ENCODE results near the gene KY. TPM values are rescaled to one million over a fixed set of nuclear protein-coding genes. Genes with fewer than 3 reads are reported as not detected.
"Not testable (repeated sequence)": the region's sequence is repeated elsewhere in the genome, so short reads cannot be mapped to it uniquely, and the experiment has no call there.

The KY gene
- total and polyA plus RNA-seq, 12 donors, result 1.3 to 21.1 (median 6.7) TPM

DNA sequence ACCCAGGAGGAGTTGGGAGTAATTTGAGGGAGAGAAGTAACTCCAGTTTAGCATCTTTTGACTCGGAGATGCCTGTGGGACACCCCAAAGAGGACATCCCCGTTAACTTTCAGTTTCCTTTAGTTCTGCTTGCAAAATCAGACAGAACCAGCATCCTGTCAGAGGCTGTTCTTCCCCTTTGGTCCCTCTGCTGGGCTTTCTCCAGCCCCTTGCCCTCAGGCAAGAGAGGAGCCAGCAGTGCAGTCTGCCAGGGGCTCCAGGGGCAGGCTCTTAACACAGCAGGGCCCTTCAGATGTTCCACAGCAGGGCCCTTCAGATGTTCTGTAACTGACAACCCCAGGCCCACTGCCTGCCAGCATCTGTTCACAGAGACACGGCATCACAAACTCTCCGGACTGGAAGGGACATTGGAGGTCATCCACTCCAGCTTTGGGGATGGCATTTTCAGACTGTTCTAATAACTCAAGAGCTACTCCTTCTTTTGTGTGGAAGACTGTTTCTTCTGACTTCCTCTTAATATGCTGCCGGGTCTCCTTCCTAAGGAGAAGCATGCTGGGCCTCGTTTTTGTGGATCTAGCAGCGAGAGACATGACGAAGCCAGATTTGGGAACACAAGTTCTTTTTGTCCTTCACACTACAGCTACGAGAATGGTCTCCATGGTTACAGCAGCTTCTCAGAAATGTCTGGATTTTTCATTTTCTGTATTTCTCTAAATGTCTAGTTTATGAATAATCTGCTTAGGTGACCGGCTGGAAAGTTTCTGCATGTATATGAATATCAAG is 51.9 kb downstream of the KY start:
- DNase-seq, result no peak
- no peak overlapping the region for H3K4me3 ChIP-seq
- TF ChIP-seq POLR2A (IDR thresholded peaks at IDR 0.05), result no peak
- TF ChIP-seq, protein P1, sequence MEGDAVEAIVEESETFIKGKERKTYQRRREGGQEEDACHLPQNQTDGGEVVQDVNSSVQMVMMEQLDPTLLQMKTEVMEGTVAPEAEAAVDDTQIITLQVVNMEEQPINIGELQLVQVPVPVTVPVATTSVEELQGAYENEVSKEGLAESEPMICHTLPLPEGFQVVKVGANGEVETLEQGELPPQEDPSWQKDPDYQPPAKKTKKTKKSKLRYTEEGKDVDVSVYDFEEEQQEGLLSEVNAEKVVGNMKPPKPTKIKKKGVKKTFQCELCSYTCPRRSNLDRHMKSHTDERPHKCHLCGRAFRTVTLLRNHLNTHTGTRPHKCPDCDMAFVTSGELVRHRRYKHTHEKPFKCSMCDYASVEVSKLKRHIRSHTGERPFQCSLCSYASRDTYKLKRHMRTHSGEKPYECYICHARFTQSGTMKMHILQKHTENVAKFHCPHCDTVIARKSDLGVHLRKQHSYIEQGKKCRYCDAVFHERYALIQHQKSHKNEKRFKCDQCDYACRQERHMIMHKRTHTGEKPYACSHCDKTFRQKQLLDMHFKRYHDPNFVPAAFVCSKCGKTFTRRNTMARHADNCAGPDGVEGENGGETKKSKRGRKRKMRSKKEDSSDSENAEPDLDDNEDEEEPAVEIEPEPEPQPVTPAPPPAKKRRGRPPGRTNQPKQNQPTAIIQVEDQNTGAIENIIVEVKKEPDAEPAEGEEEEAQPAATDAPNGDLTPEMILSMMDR (IDR thresholded peaks at IDR 0.05), result no peak
- peaks cover 0 to 21% of the 10 kb centered on the region in 2 donors for H3K4me1 ChIP-seq (replicated peaks in 1 of 2)
- H3K9me3 ChIP-seq (replicated peaks in 1 of 3), result no peaks in the 10 kb centered on the region
- WGBS, 4 donors, result 60 to 68% (median 64%) methylated on average over 10 of the region's 10 CpGs
- no peak overlapping the region for H3K27ac ChIP-seq
- H3K27me3 ChIP-seq, result no peaks in the 10 kb centered on the region
- intact Hi-C loops (cut with DNase I), result no loop called here
- H3K36me3 ChIP-seq (replicated peaks in 1 of 2), result no peaks in the 10 kb centered on the region

DNA sequence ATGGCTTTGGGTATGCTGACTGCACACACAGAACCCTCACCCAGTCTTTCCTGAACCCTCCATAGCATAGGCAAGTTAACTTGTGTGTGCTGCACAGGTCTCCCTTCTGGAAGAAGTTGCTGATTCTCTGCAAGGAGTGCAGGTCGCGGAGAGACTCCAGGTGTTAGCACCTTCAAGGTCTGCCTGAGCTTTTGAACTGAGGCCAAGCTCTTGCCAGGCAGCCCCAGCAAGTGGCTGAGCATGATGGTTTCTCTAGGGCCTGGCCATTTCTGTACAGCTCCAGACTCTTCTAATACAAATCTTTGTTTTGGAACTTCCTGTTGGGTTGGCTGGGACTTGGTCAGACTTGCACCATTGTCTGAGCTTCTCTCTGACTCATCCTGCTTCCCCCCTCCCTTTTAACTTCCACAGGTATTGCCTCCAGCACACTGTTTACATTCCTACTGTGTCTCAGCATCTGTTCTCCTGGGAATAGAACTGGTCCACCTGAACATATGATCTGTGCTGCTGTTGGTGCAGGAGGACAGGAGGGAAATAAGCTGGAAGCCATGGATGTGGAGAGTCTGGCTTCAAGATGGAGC is 53.3 kb downstream of the KY start:
- H3K9me3 ChIP-seq (replicated peaks in 1 of 3), result no peaks in the 10 kb centered on the region
- intact Hi-C loops (cut with DNase I), result no loop called here
- no peak overlapping the region for H3K4me3 ChIP-seq
- no peak for DNase-seq
- H3K4me1 ChIP-seq (replicated peaks in 1 of 2), result peaks cover 0 to 19% of the 10 kb centered on the region in 2 donors
- H3K27ac ChIP-seq, result no peak overlapping the region
- TF ChIP-seq, protein P1 (IDR thresholded peaks at IDR 0.05), result no peak
- no peak for TF ChIP-seq POLR2A (IDR thresholded peaks at IDR 0.05)
- no peaks in the 10 kb centered on the region for H3K36me3 ChIP-seq (replicated peaks in 1 of 2)
- H3K27me3 ChIP-seq, result no peaks in the 10 kb centered on the region
- whole genome bisulfite sequencing, 4 donors, result 10 to 100% (median 46%) methylated on average over 2 of the region's 2 CpGs

DNA sequence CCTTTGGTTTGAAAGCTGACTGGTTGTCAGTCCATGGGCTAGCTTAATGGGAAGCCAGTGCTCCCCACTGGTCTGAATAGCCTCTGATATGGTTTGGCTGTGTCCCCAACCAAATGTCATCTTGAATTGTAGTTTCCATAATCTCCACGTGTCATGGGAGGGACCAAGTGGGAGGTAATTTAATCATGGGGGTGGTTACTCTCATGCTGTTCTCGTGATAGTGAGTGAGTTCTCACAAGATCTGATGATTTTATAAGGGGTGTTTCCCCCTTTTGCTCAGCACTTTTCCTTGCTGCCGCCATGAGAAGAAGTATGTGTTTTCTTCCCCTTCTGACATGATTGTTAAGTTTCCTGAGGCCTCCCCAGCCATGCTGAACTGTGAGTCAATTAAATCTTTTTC is 55.8 kb downstream of the KY start:
- H3K4me1 ChIP-seq (replicated peaks in 1 of 2); H3K9me3 ChIP-seq (replicated peaks in 1 of 3); H3K27me3 ChIP-seq; H3K27ac ChIP-seq; H3K36me3 ChIP-seq (replicated peaks in 1 of 2); intact Hi-C loops (cut with DNase I); DNase-seq; H3K4me3 ChIP-seq: not testable (repeated sequence)
- WGBS, 4 donors, result 43 to 67% (median 59%) methylated on average over 3 of the region's 3 CpGs

DNA sequence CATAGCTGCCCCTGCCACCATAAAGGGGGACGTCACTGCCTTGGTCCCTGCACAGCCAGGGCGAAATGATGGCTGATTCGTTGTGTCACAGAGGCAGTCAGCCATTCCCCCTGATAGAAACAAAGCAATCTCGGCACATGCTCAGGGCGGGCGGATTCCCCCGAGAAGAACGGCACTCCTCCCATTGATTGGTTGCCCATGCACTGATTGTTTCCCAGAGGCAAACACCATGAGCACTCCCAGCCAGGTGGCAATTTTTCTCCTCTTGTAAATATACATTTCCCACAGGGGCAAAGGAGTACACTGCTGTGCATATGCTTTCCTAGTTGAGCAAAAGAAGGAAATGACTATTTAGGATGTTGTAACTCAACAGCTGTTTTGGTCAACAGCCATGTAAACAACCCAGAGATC is 56.5 kb downstream of the KY start:
- no peaks in the 10 kb centered on the region for H3K36me3 ChIP-seq (replicated peaks in 1 of 2)
- no peaks in the 10 kb centered on the region for H3K27me3 ChIP-seq
- WGBS, 4 donors, result 57 to 77% (median 73%) methylated on average over 5 to 8 of the region's 8 CpGs
- no peaks in the 10 kb centered on the region for H3K4me1 ChIP-seq (replicated peaks in 1 of 2)
- DNase-seq, result no peak
- H3K9me3 ChIP-seq (replicated peaks in 1 of 3), result no peaks in the 10 kb centered on the region
- H3K27ac ChIP-seq, result no peak overlapping the region
- TF ChIP-seq, protein P1 (IDR thresholded peaks at IDR 0.05), result no peak
- TF ChIP-seq POLR2A (IDR thresholded peaks at IDR 0.05), result no peak
- intact Hi-C loops (cut with DNase I), result no loop called here
- H3K4me3 ChIP-seq, result no peak overlapping the region

Data from adrenal gland (tissue), 12 donors.